SK-N-MC (cell line): ENCODE results near the gene PTPRK.

Experiments used
- EZH2 ChIP-seq: fragments of 200-600 bp; sonication (generic); IDR thresholded peaks from one replicate; pipeline ENCODE4 v1.6.1; 2017; ENCODE audit warnings: antibody characterized with exemption
- FOXP2 ChIP-seq: optimal IDR thresholded peaks from 2 replicates; pipeline ENCODE3; 2011; ENCODE audit warnings: mild to moderate bottlenecking, moderate library complexity; ENCODE audit not compliant: insufficient read depth; ENCODE audit errors: extremely low read length, control extremely low read depth
- POLR2AphosphoS5 ChIP-seq: IDR thresholded peaks from 2 replicates; pipeline ENCODE4 v1.6.1; 2012; ENCODE audit warnings: mild to moderate bottlenecking, low read depth, low read length, borderline replicate concordance

- TF ChIP-seq EZH2 (no peak), POLR2AphosphoS5 (no peak), FOXP2 (no peak)
Measured at GRCh38 chr6:128494440-128494839, 26.0 kb downstream of the PTPRK start.
